GM18507 (cell line): ENCODE measurements around the gene XRCC5.

ENCODE experiments used
- DNase-seq: peaks from one replicate; pipeline ENCODE4 v3.0.0; 2011; ENCODE audit warnings: low read depth; ENCODE audit not compliant: insufficient read length; ENCODE audit errors: extremely low spot score
- FAIRE-seq: peaks from 2 replicates; lab custom pipeline; 2011; peaks lifted over from hg19 to GRCh38; lab: Jason Lieb, UNC

The XRCC5 gene

GRCh38 chr2:216147172-216148131 lies 38.3 kb downstream of the XRCC5 start:
- no peak for DNase-seq
- FAIRE-seq = no peak

GRCh38 chr2:216148983-216149382 lies 39.8 kb downstream of the XRCC5 start:
- FAIRE-seq (no peak), DNase-seq (no peak)

GRCh38 chr2:216149741-216150140 lies 40.6 kb downstream of the XRCC5 start:
- DNase-seq = no peak
- FAIRE-seq = no peak

DNA sequence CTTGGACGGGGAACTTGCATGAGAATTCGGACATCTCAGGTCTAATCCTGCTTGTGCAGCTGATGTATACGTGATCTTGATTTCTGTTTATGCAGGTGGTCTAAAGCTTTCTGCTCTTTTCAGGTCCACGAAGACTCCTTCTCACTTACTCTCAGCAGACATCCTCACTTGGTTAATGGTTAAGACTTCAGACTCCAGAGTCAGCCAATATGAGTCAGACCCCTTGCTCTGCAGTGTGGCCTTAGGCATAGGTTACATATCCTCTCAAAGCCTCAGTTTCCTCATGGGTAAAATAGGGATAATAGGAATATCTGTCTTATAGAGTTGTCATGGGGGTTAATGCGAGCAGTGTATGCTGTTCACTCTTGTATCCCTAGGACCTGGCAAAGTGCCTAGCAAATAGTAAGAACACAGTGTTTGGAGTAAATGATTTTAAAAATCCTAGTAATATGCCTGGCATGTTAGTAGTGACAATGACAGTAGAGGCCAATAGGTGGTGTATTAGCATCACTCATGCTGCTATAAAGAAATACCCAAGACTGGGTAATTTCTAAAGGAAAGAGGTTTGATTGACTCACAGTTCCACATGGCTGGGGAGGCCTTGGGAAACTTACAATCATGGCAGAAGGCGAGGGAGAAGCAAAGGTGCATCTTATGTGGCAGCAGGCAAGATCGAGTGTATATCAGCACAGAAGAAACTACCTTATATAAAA lies 42.3 kb downstream of the XRCC5 start:
- no peak for FAIRE-seq
- no peak for DNase-seq

GRCh38 chr2:216155954-216156353 lies 46.8 kb downstream of the XRCC5 start:
- DNase-seq (no peak), FAIRE-seq (no peak)

DNA sequence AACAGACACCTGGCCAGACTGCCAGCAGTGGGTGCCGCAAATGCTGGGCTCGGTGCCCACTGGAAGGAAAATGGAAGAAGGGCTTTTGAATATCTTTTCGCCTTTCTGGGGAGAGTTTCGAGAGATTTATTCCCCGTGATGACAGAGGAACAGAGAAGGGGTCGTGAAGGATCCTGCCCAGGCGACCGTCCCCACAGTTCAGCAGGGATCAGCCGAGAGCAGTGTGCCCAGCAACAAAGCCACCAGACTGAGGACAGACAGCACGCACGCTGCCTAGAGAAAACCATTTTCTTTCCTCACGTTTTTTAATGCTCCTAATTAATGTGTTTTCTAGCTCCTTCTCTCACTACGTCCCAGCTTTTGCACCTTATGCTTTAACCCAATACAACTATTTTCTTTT lies 47.7 kb downstream of the XRCC5 start:
- DNase-seq (no peak), FAIRE-seq (no peak)

GRCh38 chr2:216159144-216159543 lies 50.0 kb downstream of the XRCC5 start:
- DNase-seq (no peak), FAIRE-seq (no peak)

DNA sequence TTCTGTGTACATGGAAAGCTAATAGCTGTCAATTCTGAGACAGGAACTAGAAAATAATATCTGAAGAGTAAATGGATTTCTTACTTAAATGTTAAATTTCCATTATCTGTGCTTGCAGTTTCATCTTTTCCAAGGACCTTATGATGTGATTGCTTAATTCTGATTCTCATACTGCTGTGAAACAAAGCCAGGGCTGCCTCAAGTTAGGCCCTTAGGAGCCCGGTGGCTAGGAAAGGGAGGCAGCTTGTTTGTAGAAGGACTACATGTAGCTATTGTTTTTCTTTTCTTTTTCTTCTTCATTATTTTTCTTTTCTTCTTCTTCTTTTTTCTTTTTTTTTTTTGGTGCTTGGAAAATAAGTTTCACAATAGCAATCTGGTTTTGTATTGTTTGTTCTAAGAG lies 50.5 kb downstream of the XRCC5 start:
- DNase-seq = no peak
- FAIRE-seq = no peak

DNA sequence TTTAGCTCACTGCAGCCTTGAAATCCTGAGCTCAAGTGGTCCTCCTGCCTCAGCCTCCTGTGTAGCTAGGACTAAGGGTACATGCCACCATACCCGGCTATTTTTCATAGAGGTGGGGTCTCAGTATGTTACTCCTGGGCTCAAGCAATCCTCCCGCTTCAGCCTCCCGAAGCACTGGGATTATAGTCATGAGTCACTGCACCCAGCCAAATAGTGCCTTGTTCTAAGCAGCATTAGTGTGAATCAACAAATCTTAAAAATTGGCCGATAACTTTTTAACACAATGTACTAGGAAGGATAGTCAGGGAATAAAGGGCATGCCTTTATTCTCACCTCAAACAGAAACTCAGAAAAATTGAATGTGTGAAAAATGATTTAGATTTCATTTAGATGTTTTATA lies 51.6 kb downstream of the XRCC5 start:
- no peak for DNase-seq
- FAIRE-seq = no peak

DNA sequence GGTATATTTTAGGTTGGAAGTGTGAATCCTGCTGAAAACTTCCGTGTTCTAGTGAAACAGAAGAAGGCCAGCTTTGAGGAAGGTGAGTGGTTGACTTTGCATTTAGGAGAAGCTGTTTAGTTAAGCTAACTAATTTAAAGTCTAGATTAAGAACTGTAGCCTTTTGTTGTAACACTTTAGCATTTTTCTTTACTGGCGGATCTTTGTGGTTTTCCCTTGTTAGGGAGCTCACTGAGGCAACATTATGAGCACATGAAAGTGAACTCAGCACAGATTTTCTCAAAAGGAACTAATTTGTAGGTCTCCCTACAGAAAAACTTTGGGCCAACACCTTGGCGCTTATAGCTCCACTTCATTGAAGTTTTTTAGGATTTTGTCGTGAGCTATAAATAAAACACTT lies 52.8 kb downstream of the XRCC5 start:
- FAIRE-seq = no peak
- no peak for DNase-seq

- FAIRE-seq (no peak), DNase-seq (no peak)
Observed at GRCh38 chr2:216163518-216163917, 54.4 kb downstream of the XRCC5 start.

DNA sequence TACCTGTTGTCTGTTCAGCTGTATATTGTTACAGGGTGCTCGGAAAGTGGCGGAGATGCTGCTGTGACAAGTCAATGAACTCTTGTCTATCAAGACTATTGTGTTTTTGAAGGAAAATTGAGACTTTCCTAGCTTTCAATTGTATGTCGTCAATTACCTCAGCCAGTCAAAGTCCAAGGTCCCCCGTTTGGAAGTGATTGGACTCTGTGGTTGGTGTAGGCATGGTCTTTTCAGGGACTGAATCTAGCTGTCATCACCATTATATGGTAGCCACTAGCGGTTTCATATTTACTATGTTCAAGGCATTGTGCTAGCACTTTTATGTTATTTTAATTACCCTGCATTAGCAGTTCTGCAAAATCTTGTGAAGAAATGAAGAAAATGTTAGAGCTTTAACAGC lies 54.9 kb downstream of the XRCC5 start:
- FAIRE-seq (no peak), DNase-seq (no peak)

- DNase-seq = no peak
- no peak for FAIRE-seq
Observed at GRCh38 chr2:216164576-216164975, 55.4 kb downstream of the XRCC5 start.

DNA sequence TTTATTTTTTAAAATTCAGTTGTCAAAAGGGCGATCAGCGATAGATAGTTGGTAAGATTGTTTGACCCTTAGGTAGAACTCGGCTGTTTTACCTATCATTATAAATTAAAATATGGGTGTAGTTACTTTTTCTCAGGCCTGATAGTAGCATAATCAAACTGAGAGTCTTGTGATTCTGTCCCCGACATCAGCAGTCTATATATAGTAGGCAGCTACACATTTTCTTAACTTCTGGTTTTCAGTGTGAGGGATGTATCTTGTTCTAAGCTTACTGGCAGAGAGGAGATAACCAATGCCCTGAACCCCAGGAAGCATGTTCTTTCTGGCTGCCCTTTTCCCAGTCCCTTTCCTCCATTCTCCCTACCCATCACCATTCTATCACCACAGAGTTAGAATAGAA lies 56.6 kb downstream of the XRCC5 start:
- FAIRE-seq (no peak), DNase-seq (no peak)

DNA sequence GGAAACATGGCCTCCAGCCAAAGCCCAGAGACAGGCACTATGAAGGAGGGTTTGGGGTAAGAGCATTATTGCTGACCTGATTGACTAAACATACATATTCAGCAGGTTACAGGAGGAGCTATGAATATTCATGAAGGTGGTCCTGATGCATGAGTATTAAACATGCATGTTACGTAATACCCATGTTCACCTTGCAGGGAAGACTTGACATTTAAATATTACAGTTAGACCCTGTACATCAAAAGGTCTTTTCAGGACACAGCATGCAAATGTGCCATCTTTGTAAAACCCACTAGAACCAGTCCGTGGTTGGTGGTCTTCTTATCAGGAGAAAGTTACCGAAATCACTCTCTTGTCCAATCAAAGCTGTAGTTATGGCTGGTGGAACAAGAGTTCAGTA lies 59.9 kb downstream of the XRCC5 start:
- no peak for FAIRE-seq
- DNase-seq = no peak

- no peak for DNase-seq
- FAIRE-seq = no peak
Observed at GRCh38 chr2:216170076-216170763, 61.1 kb downstream of the XRCC5 start.

GRCh38 chr2:216171011-216171410 lies 61.9 kb downstream of the XRCC5 start:
- DNase-seq (no peak), FAIRE-seq (no peak)

GRCh38 chr2:216172493-216172892 lies 63.3 kb downstream of the XRCC5 start:
- DNase-seq = no peak
- FAIRE-seq = no peak

DNA sequence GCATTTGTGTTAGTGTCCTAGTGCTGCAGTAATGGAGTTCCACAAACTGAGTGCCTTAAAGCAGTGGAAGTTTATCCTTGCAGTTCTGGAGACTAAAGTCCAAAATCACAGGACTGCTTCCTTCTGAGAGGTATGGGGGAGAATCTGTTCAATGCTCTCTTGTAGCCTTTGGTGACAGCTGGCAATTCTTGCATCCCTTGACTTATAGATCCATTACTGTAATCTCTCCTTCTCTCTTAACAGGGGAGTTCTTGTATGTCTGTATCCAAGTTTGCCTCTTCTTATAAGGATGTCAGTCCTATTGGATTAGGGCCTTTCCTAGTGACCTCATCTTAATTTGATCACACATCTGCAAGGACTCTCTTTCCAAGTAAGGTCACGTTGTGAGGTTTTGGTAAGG lies 69.9 kb downstream of the XRCC5 start:
- no peak for FAIRE-seq
- DNase-seq = no peak

- FAIRE-seq = no peak
- DNase-seq = no peak
Observed at GRCh38 chr2:216181351-216181750, 72.2 kb downstream of the XRCC5 start.
